Muscle layer of duodenum (tissue), 2 donors: Measurements from ENCODE around the gene COX4I2.

Experiments
- H3K27ac ChIP-seq: one replicate; pipeline ENCODE4 v1.7.0; 2013; ENCODE audit warnings: mild to moderate bottlenecking, low read length
- H3K27me3 ChIP-seq: one replicate; pipeline ENCODE4 v1.7.0; 2013; ENCODE audit warnings: low read depth, mild to moderate bottlenecking, control low read depth, low read length
- H3K36me3 ChIP-seq, 2 donors: one replicate each; pipeline ENCODE4 v1.7.0; 2013; ENCODE audit warnings: low read length in 2 of 2, control low read depth in 1 of 2, mild to moderate bottlenecking in 1 of 2; ENCODE audit not compliant: insufficient read depth in 2 of 2, control insufficient read depth in 1 of 2
- H3K4me1 ChIP-seq, 2 donors: one replicate each; pipeline ENCODE4 v1.7.0; 2013; ENCODE audit warnings: low read length in 2 of 2, mild to moderate bottlenecking in 2 of 2, control low read depth in 1 of 2, moderate library complexity in 1 of 2; ENCODE audit not compliant: insufficient read depth in 2 of 2, control insufficient read depth in 1 of 2
- H3K4me3 ChIP-seq, 2 donors: one replicate each; pipeline ENCODE4 v1.7.0; 2013; ENCODE audit warnings: low read length in 2 of 2, low read depth in 1 of 2, mild to moderate bottlenecking in 1 of 2
- H3K9me3 ChIP-seq, 2 donors: one replicate each; pipeline ENCODE4 v1.7.0; 2013; ENCODE audit warnings: low read length in 2 of 2, control low read depth in 1 of 2, mild to moderate bottlenecking in 1 of 2; ENCODE audit not compliant: control insufficient read depth in 1 of 2
- donor health status: healthy.

COX4I2 gene

GRCh38 chr20:31602431-31602778 is 35.3 kb upstream of the COX4I2 start:
- Histone ChIP-seq H3K4me1 (peaks cover 0 to 11% of the 10 kb centered on the region in 2 donors), H3K9me3 (no peaks in the 10 kb centered on the region), H3K27me3 (no peaks in the 10 kb centered on the region), H3K4me3 (no peak overlapping the region), H3K36me3 (no peaks in the 10 kb centered on the region), H3K27ac (no peak overlapping the region)

- Histone ChIP-seq H3K36me3 (no peaks in the 10 kb centered on the region), H3K4me3 (no peak overlapping the region), H3K9me3 (no peaks in the 10 kb centered on the region), H3K27ac (no peak overlapping the region), H3K27me3 (no peaks in the 10 kb centered on the region), H3K4me1 (peaks cover 0 to 11% of the 10 kb centered on the region in 2 donors)
Measured at GRCh38 chr20:31602779-31603441, 34.8 kb upstream of the COX4I2 start.

GRCh38 chr20:31603822-31604566 is 33.7 kb upstream of the COX4I2 start:
- peak overlapping the region; percentile 88 for H3K27ac ChIP-seq
- no peaks in the 10 kb centered on the region for H3K27me3 ChIP-seq
- peaks cover 3 to 17% of the 10 kb centered on the region in 2 donors for H3K4me1 ChIP-seq
- no peaks in the 10 kb centered on the region for H3K9me3 ChIP-seq
- peak overlapping the region; percentile 77 to 83 for H3K4me3 ChIP-seq
- H3K36me3 ChIP-seq: no peaks in the 10 kb centered on the region

- H3K4me3 ChIP-seq: peak overlapping the region; percentile 77 to 83
- H3K4me1 ChIP-seq: peaks cover 5 to 17% of the 10 kb centered on the region in 2 donors
- H3K36me3 ChIP-seq: no peaks in the 10 kb centered on the region
- H3K27ac ChIP-seq: peak overlapping the region; percentile 88
- no peaks in the 10 kb centered on the region for H3K9me3 ChIP-seq
- H3K27me3 ChIP-seq: no peaks in the 10 kb centered on the region
Measured at GRCh38 chr20:31604567-31605030, 33.1 kb upstream of the COX4I2 start.

GRCh38 chr20:31605031-31605901 is 32.4 kb upstream of the COX4I2 start, which contains the start of gene ID1:
ID1 (plus strand) TSS chr20:31605289; CDS start chr20:31605388, 99 bp downstream.
- peaks cover 5 to 17% of the 10 kb centered on the region in 2 donors for H3K4me1 ChIP-seq
- peak within 1 kb of the TSS; percentile 77 to 83 for H3K4me3 ChIP-seq
- H3K9me3 ChIP-seq: no peaks in the 10 kb centered on the region
- H3K27me3 ChIP-seq: no peaks in the 10 kb centered on the region
- H3K27ac ChIP-seq: peak within 1 kb of the TSS; percentile 89
- no peaks in the 10 kb centered on the region for H3K36me3 ChIP-seq

GRCh38 chr20:31605902-31606803 is 31.6 kb upstream of the COX4I2 start:
- Histone ChIP-seq H3K4me1 (peaks cover 5 to 17% of the 10 kb centered on the region in 2 donors), H3K4me3 (peak overlapping the region; percentile 77 to 83), H3K27ac (peak overlapping the region; percentile 89), H3K36me3 (no peaks in the 10 kb centered on the region), H3K9me3 (no peaks in the 10 kb centered on the region), H3K27me3 (no peaks in the 10 kb centered on the region)

GRCh38 chr20:31606804-31607639 is 30.7 kb upstream of the COX4I2 start:
- H3K9me3 ChIP-seq: no peaks in the 10 kb centered on the region
- H3K27ac ChIP-seq: peak overlapping the region; percentile 89
- H3K4me3 ChIP-seq: peak overlapping the region; percentile 77 to 83
- H3K4me1 ChIP-seq: peaks cover 5 to 17% of the 10 kb centered on the region in 2 donors
- no peaks in the 10 kb centered on the region for H3K27me3 ChIP-seq
- no peaks in the 10 kb centered on the region for H3K36me3 ChIP-seq

GRCh38 chr20:31607640-31608250 is 30.0 kb upstream of the COX4I2 start:
- Histone ChIP-seq H3K27me3 (no peaks in the 10 kb centered on the region), H3K4me3 (peak overlapping the region; percentile 37 to 77), H3K9me3 (no peaks in the 10 kb centered on the region), H3K36me3 (no peaks in the 10 kb centered on the region), H3K4me1 (peaks cover 5 to 20% of the 10 kb centered on the region in 2 donors), H3K27ac (peak overlapping the region; percentile 89)

GRCh38 chr20:31608251-31608945 is 29.3 kb upstream of the COX4I2 start:
- peaks cover 5 to 21% of the 10 kb centered on the region in 2 donors for H3K4me1 ChIP-seq
- H3K4me3 ChIP-seq: peak overlapping the region; percentile 37 to 77
- H3K27me3 ChIP-seq: no peaks in the 10 kb centered on the region
- H3K27ac ChIP-seq: peak overlapping the region; percentile 89
- H3K36me3 ChIP-seq: no peaks in the 10 kb centered on the region
- no peaks in the 10 kb centered on the region for H3K9me3 ChIP-seq
